HEK293 (cell line): ENCODE results near the gene ARHGAP33.

ENCODE experiments used
- BCL11B ChIP-seq: fragments of 450-650 bp; formaldehyde crosslinking; IDR thresholded peaks from 2 replicates; pipeline ENCODE4 v1.5.1; 2016; ENCODE audit warnings: low read depth, missing biosample characterization, missing genetic modification characterization
- KLF17 ChIP-seq: fragments of 450-650 bp; formaldehyde crosslinking; IDR thresholded peaks from 2 replicates; pipeline ENCODE4 v1.5.1; 2016; ENCODE audit warnings: missing biosample characterization, missing genetic modification characterization
- PRDM4 ChIP-seq: fragments of 450-650 bp; formaldehyde crosslinking; IDR thresholded peaks from 2 replicates; pipeline ENCODE4 v1.5.1; 2017; ENCODE audit warnings: missing biosample characterization, missing genetic modification characterization
- REST ChIP-seq: fragments of 450-650 bp; formaldehyde crosslinking; IDR thresholded peaks from 2 replicates; pipeline ENCODE4 v1.5.1; 2016; ENCODE audit warnings: missing biosample characterization, missing genetic modification characterization
- ZBTB17 ChIP-seq: fragments of 450-650 bp; formaldehyde crosslinking; IDR thresholded peaks from 2 replicates; pipeline ENCODE4 v1.5.1; 2016; ENCODE audit warnings: missing biosample characterization, missing genetic modification characterization
- ZBTB26 ChIP-seq: fragments of 450-650 bp; formaldehyde crosslinking; optimal IDR thresholded peaks from 2 replicates; pipeline ENCODE3; 2016; ENCODE audit warnings: missing biosample characterization, mild to moderate bottlenecking, missing genetic modification characterization
- ZBTB8A ChIP-seq: fragments of 450-650 bp; formaldehyde crosslinking; IDR thresholded peaks from 2 replicates; pipeline ENCODE4 v1.5.1; 2016; ENCODE audit warnings: missing biosample characterization, missing genetic modification characterization
- ZFP3 ChIP-seq: fragments of 450-650 bp; formaldehyde crosslinking; IDR thresholded peaks from 2 replicates; pipeline ENCODE4 v1.5.1; 2016; ENCODE audit warnings: low read depth, missing biosample characterization, missing genetic modification characterization
- ZNF121 ChIP-seq: fragments of 450-650 bp; formaldehyde crosslinking; IDR thresholded peaks from 2 replicates; pipeline ENCODE4 v1.5.1; 2016; ENCODE audit warnings: missing biosample characterization, missing genetic modification characterization
- ZNF23 ChIP-seq: fragments of 450-650 bp; formaldehyde crosslinking; IDR thresholded peaks from 2 replicates; pipeline ENCODE4 v1.5.1; 2016; ENCODE audit warnings: missing biosample characterization, missing genetic modification characterization, borderline replicate concordance
- ZNF449 ChIP-seq: fragments of 450-650 bp; formaldehyde crosslinking; IDR thresholded peaks from 2 replicates; pipeline ENCODE4 v1.5.1; 2017; ENCODE audit warnings: missing biosample characterization, mild to moderate bottlenecking, missing genetic modification characterization, moderate library complexity
- ZNF561 ChIP-seq: fragments of 450-650 bp; IDR thresholded peaks from 2 replicates; pipeline ENCODE4 v1.5.1; 2018; ENCODE audit warnings: missing biosample characterization, missing genetic modification characterization, borderline replicate concordance
- ZNF629 ChIP-seq: fragments of 450-650 bp; formaldehyde crosslinking; IDR thresholded peaks from 2 replicates; pipeline ENCODE4 v1.5.1; 2017; ENCODE audit warnings: missing biosample characterization, missing genetic modification characterization
- ZNF639 ChIP-seq: fragments of 450-650 bp; formaldehyde crosslinking; IDR thresholded peaks from 2 replicates; pipeline ENCODE4 v1.5.1; 2016; ENCODE audit warnings: missing biosample characterization, missing genetic modification characterization
- ZNF670 ChIP-seq: fragments of 450-650 bp; formaldehyde crosslinking; IDR thresholded peaks from 2 replicates; pipeline ENCODE4 v1.5.1; 2016; ENCODE audit warnings: missing biosample characterization, missing genetic modification characterization, low read depth
- ZNF747 ChIP-seq: fragments of 450-650 bp; formaldehyde crosslinking; IDR thresholded peaks from 2 replicates; pipeline ENCODE4 v1.5.1; 2016; ENCODE audit warnings: missing biosample characterization, missing genetic modification characterization
- ZNF76 ChIP-seq: fragments of 450-650 bp; formaldehyde crosslinking; IDR thresholded peaks from 2 replicates; pipeline ENCODE4; 2016; ENCODE audit warnings: low read depth, missing biosample characterization, missing genetic modification characterization, borderline replicate concordance

Gene ARHGAP33

GRCh38 chr19:35757231-35757748, 18.1 kb upstream of the ARHGAP33 start (continued):
- TF ChIP-seq ZNF449 (tag by site-specific recombination) (0 out of 2 replicates have a peak, but pooled peaks have one; percentile 49), ZNF23 (tag by site-specific recombination) (no peak), ZNF629 (tag by site-specific recombination) (peak; percentile 80), ZNF561 (tag by site-specific recombination) (peak; percentile 85; the same call in 1 of the 2 replicates), ZFP3 (tag by site-specific recombination) (no peak), REST (tag by site-specific recombination) (peak; percentile 70), ZBTB26 (tag by site-specific recombination) (peak; percentile 81), ZNF639 (tag by site-specific recombination) (no peak), PRDM4 (tag by site-specific recombination) (peak; percentile 48; the same call in 1 of the 2 replicates), ZBTB8A (0 out of 2 replicates have a peak, but pooled peaks have one; percentile 18), ZNF747 (no peak), ZNF76 (tag by site-specific recombination) (no peak), ZNF121 (tag by site-specific recombination) (no peak), ZBTB17 (tag by site-specific recombination) (peak; percentile 47), KLF17 (tag by site-specific recombination) (peak; percentile 80), ZNF670 (tag by site-specific recombination) (no peak), BCL11B (tag by site-specific recombination) (peak; percentile 15; the same call in 1 of the 2 replicates)
